Measurements from ENCODE around the gene NPAS3.

DNA sequence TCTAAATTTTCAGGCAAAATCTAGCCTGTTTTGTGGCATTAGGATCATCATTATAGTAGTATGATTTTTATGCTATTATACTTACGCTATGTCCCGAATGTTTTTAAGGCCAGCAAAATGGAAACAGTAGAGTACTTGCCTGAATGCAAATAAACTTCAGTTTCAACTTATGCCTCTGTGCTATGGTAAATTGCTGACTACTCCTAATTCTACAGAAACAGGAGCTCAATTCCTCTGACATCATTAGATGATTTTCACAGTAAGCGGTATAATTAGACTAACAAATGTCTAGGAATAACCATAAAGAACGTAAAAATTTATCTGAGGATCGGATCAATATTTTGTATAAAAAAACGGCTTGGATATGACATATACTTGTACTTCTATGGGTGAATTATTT, 742.2 kb downstream of the NPAS3 start:
- TF ChIP-seq, protein P1, sequence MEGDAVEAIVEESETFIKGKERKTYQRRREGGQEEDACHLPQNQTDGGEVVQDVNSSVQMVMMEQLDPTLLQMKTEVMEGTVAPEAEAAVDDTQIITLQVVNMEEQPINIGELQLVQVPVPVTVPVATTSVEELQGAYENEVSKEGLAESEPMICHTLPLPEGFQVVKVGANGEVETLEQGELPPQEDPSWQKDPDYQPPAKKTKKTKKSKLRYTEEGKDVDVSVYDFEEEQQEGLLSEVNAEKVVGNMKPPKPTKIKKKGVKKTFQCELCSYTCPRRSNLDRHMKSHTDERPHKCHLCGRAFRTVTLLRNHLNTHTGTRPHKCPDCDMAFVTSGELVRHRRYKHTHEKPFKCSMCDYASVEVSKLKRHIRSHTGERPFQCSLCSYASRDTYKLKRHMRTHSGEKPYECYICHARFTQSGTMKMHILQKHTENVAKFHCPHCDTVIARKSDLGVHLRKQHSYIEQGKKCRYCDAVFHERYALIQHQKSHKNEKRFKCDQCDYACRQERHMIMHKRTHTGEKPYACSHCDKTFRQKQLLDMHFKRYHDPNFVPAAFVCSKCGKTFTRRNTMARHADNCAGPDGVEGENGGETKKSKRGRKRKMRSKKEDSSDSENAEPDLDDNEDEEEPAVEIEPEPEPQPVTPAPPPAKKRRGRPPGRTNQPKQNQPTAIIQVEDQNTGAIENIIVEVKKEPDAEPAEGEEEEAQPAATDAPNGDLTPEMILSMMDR (IDR thresholded peaks at IDR 0.05): no peak
- no peak for TF ChIP-seq POLR2A (IDR thresholded peaks at IDR 0.05)
